ENCODE results near the gene NKX1-2.

The NKX1-2 gene

GRCh38 chr10:124415210-124415609, 34.6 kb downstream of the NKX1-2 start:
- DNase-seq (ENCODE audit: low read depth in 2 of 2) = no peak

GRCh38 chr10:124414076-124414475, 35.8 kb downstream of the NKX1-2 start:
- no peak for DNase-seq (ENCODE audit: low read depth in 2 of 2)

DNA sequence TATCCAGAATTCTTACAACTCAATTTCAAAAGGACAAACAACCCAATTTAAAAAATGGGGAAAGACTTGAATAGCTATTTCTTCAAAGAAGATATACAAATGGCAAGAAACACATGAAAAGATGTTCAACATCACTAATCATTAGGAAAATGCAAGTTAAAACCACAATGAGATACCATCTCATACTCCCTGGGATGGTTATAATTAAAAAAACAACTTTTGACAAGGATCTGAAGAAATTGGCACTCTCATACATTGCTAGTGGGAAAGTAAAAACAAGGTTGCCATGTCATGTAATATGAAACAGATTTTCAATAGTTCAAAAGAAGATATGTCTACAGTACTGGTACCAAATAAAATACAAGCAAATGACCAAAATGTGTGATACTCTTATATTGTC, 40.1 kb downstream of the NKX1-2 start:
- DNase-seq (ENCODE audit: low read depth in 2 of 2) = no peak

GRCh38 chr10:124408357-124408756, 41.5 kb downstream of the NKX1-2 start:
- DNase-seq (ENCODE audit: low read depth in 2 of 2) = no peak

DNA sequence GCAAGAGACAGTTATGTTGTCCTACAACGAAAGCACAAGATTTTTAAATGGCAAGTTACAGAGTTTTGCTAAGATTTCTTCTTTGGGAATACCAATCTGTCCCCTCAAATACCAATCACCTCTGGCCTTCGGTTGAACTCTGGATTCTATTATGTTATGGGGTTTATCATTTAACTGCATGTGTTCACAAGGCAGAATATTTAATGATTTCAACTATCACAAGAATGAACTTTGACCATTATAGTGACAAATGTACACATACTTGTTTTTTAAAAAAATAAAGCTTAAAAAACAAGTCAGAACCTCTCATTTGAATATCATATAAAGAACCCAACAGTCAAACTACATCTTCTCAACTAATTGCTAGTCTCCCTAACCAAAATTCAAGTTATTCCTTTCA, 42.4 kb downstream of the NKX1-2 start:
- no peak for DNase-seq (ENCODE audit: low read depth in 2 of 2)

DNA sequence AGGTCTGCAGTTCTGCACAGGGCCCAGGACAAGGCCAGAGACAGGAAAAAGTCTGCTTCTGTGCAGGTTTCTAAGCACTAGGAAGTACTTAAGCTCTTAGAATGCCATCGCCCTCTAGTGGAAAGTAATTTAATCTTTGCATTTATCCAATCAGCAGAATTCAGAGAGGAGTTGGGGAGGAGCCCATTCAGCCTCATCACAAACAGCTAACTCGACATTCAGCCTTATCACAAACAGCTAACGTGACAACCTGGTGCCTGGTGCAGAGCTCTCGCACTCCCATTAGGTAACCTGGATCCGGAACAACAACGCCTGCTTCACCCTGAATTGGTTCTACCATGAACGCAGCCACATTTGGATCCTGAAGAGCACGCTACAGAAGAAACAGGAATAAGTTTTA, 46.3 kb downstream of the NKX1-2 start:
- no peak for DNase-seq (ENCODE audit: low read depth in 2 of 2)

DNA sequence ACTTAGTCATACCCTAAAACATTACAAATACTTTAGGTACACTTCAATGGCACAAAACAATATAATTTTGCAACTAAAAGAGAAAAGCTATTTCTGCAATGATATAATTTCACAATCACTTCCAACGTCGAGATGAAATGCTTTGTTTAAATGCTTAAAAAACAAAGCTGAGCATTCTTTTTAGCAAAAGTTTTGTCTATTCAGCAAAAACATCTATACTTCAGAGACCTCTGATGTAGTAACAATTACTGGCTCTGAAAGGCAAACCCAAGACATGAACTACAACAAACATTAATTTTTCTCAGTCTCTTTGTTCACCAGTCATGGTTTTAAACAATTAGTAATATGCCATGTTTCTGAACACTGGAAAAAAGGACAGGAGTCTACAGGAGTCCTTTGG, 47.6 kb downstream of the NKX1-2 start:
- DNase-seq (ENCODE audit: low read depth in 2 of 2) = no peak

DNA sequence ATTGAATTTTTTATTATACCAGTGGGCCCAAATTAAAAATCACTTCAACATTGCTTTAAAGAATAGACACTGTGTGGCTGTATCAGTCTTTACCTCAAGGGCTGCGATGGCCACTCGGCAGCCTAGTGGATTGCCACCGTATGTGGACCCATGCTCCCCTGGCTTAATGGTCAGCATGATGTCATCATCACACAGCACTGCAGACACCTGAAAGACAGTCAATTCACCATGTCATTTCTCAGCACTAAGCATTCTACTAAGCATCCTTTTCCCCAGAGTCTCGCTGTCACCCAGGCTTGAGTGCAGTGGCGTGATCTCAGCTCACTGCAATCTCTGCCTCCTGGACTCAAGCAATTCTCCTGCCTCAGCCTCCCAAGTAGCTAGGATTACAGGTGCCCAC, 48.2 kb downstream of the NKX1-2 start:
- DNase-seq (ENCODE audit: low read depth in 2 of 2) = no peak

Measured in stimulated activated CD8-positive, alpha-beta memory T cell treated with anti-CD3 and anti-CD28 coated beads, Interleukin-2, amount 100 ng/mL, for 48 hours (primary cell).